Posterior vena cava (tissue), 2 donors: ENCODE measurements around the gene GNPTAB. TPM values are rescaled to one million over a fixed set of nuclear protein-coding genes. Genes with fewer than 3 reads are reported as not detected.
A peak's percentile ranks its signal among the peaks of the same experiment; 100 is the strongest.
"Not testable (repeated sequence)": the region's sequence is repeated elsewhere in the genome, so short reads cannot be mapped to it uniquely, and the experiment has no call there.

ENCODE experiments used
- DNase-seq: peaks from one replicate; pipeline ENCODE4 v3.0.0-alpha.2; 2020; ENCODE audit warnings: low spot score
- intact Hi-C, 2 donors: fragments of 100-400 bp; cut with DNase I; formaldehyde crosslinking; loops; one replicate each; pipeline versions ENCODE4 v1.14.1 to v1.14.2; 2022 to 2023
- long read RNA-seq, 2 donors: library from polyadenylated mRNA; unstranded; transcript quantifications; one replicate each; pipeline ENCODE4 v2.0.0, GENCODE V29; 2020 to 2021
- total RNA-seq, 2 donors: library from RNA; stranded (reverse); fragmentation: NEBNext Ultra II Directional; extraction: Animal tissue kit (Norgen Biotek cat#: 25700); gene quantifications; one replicate each; pipeline ENCODE4 v1.2.1, GENCODE V29; 2021
- donor health status: DM: yes; HTN: yes; CAD: no.
- donor health status: DM: yes; HTN: yes; CAD: no.

GNPTAB gene
- total RNA-seq = 10 to 100 TPM; 37.0 to 42.8 TPM
- long read RNA-seq, donor 1, full-length matches to known transcripts = 2 of 12 reads
- long read RNA-seq, donor 1, partial matches to known transcripts = 5 of 12 reads
- long read RNA-seq, donor 1, other reads (novel, unspliced or antisense) = 5 of 12 reads
- long read RNA-seq, donor 2, partial matches to known transcripts = 13 of 15 reads
- long read RNA-seq, donor 2, other reads (novel, unspliced or antisense) = 2 of 15 reads

DNA sequence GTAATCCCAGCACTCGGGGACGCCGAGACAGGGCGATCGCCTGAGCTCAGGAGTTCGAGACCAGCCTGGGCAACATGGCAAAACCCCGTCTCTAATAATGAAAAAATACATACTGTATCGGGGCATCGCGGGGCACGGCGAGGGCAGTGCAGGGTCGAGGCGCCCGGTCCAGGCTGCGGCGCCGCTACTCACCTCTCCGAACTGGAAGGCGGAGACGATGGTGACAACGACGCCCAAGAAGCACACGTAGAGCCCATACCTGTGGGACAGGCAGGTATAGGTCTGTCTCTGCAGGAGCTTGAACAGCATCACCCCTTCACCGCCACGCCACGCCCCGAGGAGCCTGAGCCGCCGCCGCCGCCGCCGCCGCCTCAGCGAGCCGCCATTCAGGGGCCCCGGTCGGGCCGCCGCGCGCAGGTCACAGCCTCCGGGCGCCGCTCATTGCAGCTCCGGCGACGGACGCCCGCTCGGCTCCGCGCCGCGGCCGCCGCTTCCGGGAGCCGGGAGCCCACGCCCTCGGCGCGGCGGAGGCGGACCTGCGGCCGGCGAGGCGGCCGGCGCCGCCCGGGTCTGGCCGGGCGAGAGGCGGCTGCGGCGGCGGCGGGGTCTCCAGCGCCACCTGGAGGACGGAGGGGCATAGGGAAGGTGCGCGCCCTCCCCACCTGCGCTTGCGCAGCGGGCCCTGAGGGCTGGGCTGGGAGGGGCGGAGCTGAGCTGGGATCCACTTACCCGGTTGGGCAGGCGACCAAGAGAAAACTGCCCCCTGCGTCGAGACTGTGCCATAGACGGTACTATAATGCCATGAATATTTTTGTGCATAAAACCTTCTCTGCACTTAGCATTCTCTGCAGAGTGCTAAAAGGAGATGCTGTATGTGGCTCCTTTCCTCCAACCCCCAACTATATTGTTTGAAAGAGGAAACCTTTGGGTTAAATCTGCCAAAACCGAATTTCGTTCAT, at the start of gene GNPTAB:
Gene GNPTAB (minus strand): TSS at position 593 of the 959 bp plus-strand sequence. CDS start 284 bp downstream, at position 309.
- intact Hi-C loops = loop anchor here (5.0 to 10.0 kb wide), 2 partner anchors 56 to 58 kb away; no protein-coding TSS in a partner anchor
- peak; percentile 98 for DNase-seq

DNA sequence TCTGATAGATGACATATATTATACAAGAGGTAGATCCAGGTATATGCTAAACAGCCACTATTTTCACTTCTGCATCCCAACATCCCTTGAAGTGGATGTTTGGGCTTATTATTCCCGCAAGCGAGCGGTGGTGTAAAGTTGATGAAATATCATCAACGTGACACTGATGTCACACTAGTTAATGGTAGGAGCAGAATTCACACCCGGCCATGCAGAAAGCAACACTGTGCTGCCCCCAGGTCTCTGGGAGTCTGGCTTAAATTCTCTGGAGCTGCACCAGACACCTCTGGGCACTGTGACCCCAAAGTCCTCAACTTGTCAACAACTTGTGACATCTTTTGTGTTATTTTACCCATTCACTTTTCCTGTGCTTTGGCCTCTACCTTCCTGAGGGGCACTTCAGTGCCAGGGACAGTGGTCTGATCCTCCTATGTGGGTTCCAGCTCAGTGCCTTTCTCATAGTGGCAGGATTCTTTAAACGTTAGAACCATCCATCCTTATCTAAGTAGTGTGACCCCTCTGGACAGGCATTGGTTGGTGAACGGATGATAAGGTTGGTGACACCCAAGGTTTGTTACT, 47.6 kb upstream of the GNPTAB start:
- intact Hi-C loops = no loop called here
- DNase-seq = no peak

DNA sequence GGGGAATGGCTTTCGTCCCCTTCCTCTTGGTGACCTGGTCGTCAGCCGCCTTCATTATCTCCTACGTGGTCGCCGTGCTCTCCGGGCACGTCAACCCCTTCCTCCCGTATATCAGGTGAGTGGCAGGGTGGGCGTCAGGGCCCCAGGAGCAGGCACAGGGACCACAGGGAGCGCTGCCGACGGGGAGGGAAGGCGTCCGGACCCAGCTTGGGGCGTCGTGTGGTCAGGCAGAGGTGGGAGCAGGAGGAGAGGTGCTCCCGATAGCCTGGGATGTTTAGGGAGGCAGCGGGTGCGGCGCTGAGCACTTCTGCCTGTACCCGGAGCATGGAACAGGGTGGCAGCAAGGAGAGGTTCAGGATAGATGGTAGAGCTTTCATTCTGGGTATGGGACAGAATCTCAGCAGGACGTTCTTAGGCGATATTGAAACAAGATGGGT, 47.1 kb upstream of the GNPTAB start:
- intact Hi-C loops = no loop called here
- DNase-seq = peak; percentile 81

DNA sequence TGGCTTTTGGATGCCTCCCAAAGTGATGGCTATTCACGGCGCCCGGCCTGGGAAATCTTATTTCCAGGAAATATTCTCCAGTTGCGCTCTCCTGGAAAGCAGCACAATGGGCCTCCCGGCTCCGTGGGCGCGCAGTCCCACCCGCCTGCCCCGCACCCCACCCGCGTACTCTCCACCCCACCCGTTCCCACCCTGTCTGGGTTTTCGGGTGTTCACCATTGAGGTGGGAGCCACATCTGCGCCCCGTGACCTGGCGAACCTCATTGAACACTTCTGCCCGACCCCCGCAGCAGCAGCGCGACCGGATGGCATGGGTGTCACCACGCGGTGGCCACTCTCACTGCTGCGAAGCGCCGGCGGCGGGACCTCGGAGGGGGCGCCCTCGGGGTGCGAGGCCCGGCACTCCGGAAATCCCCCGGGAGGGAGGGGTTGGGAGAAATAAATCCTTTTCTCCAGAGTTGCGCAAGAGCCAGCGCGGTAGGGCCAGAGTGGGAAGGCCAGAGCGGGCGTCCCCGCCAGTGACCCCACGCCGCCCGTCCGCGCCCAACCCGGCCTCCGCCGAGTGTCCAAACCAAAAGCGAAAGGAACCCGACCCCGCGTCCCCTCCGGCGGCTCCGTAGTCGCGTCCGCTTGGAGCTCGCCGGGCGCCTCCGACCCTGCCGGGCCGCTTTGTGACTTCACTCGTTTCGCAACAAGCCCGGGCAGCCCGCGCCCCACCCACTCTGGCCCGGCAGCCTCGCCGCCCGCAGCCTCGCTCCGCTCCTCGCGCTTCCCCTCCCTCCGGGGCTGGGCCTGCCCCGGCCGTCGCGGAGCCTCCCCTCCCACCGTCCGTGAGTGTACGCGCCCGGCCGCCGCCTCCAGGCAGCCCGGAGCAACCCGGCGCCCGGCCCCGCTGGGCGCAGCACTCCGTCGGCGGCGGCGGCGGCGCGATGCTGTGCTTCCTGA, 46.4 kb upstream of the GNPTAB start, which contains the start of gene DRAM1:
Gene DRAM1 (plus strand): TSS at position 720 of the 945 bp plus-strand sequence. CDS start 210 bp downstream, at position 930.
- intact Hi-C loops = no loop called here
- peak; percentile 98 for DNase-seq

DNA sequence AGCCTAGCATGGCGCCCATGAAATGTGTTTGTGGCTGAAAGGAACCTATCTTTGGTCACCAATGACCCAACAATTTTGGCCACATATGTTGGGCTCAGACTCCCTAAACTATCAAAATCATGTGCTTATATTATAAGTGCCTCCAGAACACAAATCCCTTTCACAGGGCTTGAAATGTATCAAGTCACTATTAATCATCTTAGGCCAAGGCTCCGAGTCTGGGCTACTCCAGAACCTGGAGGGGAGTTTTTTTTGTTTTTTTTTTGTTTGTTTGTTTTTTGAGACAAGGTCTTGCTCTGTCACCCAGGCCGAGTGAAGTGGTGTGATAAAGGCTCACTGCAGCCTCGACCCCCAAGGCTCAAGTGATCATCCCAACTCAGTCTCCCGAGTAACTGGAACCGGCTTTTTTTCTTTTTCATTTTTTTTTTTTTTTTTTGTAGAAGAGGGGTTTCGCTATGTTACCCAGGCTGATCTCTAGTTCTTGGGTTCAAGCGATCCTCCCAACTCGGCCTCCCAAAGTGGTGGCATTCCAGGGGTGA, 45.6 kb upstream of the GNPTAB start:
- intact Hi-C loops = no loop called here
- DNase-seq = no peak

DNA sequence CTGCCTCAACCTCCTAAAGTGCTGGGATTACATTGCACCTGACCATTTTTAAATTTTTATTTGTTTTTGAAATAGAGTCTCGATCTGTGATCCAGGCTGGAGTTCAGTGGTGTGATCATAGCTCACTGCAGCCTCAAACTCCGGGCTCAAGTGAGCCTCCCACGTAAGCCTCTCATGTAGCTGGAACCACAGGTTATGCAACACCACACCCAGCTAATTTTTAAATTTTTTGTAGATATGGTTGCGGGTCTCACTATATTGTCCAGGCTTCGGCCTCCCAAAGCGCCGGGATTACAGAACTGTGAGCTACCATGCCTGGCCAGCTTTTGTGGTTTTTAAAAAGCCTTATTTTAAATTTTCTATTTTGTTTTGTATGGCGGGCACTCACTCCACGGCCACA, 44.4 kb upstream of the GNPTAB start:
- no peak for DNase-seq
- intact Hi-C loops = no loop called here

DNA sequence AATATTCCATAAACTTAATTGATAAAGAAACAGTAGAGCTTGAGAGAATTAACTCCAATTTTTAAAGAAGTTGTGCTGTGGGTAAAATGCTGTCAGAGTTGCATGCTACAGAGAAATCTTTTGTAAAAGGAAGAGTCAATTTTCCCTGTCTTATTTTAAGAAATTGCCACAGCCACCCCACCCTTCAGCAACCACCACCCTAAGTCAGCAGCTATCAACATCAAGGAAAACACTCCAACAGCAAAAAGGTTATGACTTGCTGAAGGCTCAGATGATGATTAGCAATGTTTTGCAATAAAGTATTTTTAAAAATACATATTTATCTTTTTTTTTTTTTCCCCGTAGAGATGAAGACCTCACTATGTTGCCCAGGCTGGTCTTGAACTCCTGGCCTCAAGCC, 40.2 kb upstream of the GNPTAB start:
- intact Hi-C loops = no loop called here
- no peak for DNase-seq

DNA sequence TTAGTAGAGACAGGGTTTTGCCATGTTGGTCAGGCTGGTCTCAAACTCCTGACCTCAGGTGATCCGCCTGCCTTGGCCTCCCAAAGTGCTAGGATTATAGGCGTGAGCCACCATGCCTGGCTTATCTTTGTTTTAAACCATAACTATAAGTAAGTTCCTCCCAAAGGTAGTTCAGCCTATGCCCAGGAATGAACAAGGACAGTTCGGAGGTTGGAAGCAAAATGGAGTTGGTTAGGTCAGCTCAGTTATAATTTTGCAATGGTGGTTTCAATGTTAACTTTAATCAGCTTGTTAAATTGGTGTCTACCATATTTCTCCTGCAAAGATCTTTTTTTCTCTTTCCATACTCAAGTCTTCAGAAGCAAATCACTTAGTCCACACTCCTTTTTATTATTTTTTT, 36.9 kb upstream of the GNPTAB start:
- intact Hi-C loops, DNase-seq: not testable (repeated sequence)

DNA sequence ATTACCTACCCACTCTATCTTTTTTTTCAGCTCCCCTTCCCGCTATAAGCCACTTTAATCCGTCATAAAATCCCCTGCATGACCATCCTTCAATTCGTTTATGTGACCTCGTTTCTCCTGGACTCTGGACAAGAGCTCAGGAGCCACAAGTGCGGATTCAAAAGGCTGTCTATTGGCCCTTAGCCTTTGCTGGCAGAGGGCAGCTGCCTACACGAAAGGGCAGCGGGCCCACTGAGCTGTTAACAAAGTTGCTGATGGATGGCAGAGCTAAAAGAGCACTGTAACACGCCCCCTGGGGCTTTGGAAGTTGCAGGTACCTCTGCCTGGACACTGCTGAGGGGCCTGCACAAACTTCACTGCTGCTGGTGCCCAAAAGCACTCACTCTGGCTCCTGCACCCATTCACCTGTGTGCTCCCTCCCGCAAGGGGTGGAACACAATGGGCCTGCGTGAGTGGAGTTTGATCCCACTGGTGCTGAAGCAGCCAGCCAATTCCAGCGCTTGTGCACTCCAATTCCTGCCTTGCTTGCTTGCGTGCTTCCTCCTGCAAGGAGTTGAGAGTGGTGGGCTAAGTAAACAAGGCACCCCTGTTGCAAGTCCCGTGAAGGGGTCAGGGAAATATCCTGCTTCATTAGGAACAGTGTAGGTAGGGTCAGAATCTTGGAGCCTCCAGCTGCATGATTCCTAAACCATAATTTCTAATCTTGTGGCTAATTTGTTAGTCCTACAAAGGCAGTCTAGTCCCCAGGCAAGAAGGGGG, 36.0 kb upstream of the GNPTAB start:
- intact Hi-C loops = no loop called here
- DNase-seq = no peak

DNA sequence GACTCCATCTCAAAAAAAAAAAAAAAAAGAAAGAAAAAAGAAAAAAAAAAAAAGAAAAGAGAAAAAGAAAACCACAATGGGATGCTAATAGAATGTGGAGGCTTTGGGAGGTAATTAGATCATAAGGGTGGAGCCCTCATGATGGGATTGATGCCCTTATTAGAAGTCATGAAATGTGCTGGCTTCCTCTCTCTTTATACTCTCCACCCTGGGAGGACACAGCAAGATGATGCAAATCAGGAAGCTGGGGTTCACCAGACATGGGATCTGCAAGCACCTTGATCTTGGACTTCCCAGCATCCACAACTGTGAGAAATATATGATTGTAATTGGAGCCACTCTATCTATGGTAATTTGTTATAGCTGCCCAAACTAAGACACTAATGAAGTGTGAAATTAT, 33.2 kb upstream of the GNPTAB start:
- DNase-seq = no peak
- intact Hi-C loops = loop anchor here in 1 of 2 donors (2.0 kb wide), 1 partner anchor 33 kb away; no protein-coding TSS in a partner anchor

DNA sequence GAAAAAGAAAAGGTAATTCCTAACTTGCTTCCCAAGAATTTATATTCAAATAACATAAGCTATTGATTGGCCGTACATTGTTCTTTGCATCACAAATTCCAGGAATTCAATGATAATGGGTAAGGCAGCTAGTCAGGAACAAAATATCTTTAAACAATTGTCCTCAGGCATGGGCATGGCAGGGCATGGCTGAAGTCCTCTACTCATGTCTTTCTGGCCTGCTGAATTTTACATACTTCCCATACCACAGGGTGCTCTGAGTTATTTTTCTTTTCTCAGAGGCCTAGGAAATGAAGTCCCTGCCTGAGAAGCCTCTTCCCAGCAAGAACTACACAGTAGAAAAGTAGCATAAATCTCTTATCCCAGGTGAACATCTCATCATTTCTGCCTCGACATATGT, 31.5 kb upstream of the GNPTAB start:
- intact Hi-C loops = no loop called here

DNA sequence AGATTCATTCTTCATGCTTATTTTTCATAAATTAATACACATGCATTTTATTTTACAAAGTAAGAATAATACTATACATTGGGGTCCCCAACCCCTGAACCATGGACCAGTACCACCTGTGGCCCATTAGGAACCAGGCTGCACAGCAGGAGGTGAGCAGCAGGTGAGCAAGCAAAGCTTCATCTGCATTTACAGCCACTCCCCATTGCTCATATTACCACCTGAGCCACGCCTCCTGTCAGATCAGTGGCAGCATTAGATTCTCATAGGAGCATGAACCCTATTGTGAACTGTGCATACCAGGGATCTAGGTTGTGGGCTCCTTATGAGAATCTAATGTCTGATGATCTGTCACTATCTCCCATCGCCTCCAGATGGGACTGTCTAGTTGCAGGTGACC, 30.9 kb upstream of the GNPTAB start:
- intact Hi-C loops, DNase-seq: not testable (repeated sequence)

More for the DNA sequence above, 31.5 kb upstream of the GNPTAB start:
- DNase-seq = no peak

DNA sequence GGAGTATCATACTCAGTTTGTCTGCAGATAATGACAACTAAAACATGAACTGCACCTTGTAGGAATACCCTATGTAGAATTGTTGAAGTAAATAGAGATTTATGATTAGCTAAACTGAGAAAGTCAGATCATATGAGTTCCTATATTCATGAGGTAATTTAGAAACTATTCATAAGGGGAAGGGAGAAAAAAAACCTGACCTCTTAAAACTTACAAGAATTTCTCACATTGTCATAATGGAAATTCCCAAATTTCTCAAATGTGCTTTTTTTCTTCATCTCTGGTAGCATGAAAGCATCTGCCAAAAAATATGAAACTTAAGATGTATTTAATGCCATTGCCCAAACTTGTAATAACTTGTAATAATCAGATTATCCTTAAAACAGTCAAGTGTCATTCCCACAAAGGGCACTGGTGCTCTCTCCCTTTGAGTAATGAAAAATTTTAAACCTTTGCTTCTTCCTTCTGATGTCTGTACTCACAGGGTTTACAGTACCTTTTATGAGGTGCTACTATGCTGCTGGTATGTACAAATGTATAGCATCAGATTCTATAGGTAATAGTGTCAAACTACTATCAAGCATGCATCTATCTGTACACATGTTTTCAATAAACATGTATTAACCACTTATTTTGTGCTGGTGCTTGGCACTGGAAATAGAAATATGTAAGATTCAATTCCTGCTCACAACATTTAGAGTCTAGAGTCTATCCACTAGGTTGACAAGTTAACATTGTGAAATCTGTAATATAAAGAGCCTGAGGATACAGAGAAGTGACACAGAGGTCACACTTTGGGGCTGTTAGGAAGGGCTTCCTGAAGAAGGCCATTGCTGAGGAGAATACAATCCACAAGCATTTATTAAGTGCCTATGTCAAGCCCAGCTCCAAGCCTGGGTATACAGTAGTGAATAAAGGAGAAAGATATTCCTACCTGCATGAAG, 29.2 kb upstream of the GNPTAB start:
- intact Hi-C loops = no loop called here

DNA sequence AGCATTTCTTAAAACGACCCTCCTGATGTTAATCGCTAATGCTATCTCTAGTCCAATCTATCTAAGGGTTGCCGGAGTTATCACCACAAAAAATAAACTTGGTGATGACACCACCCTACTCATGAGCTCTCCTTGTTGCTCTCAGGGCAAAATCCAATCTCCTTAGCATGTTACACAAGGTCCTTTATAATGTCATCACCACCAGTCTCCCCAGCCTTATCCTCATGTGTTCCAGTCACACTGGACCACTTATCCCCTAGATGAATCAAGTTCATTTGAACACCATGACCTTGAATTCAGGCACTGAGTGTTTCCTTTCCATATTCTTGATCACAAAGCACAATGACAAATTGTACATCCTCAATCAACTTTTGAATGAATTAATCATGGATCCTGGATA, 27.6 kb upstream of the GNPTAB start:
- no peak for DNase-seq
- intact Hi-C loops = no loop called here

More for the DNA sequence above, 29.2 kb upstream of the GNPTAB start:
- DNase-seq = no peak

DNA sequence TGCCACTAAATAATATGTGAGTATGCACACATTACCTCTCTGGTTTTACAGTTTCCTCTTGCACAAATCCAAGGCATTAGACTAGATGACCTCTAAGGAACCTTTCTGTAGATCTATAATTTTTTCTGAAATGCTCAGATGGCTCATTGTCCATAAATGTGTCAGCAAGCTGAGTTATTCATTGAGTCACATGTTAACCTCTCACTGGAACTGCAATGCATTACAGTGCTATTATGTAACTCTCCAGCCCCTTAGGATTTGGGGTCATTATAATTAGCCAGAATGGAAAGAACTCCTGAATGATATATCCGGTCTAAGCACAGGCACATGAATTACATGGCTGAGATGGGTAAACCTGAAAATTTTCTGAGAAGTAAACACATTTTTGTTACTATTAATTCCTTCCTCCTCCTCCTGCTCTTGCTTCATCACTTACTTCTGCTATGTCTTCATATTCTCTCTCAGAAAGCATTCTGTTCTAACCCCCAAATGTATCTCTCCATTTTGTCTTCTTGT, 26.3 kb upstream of the GNPTAB start:
- no peak for DNase-seq
- intact Hi-C loops = no loop called here

DNA sequence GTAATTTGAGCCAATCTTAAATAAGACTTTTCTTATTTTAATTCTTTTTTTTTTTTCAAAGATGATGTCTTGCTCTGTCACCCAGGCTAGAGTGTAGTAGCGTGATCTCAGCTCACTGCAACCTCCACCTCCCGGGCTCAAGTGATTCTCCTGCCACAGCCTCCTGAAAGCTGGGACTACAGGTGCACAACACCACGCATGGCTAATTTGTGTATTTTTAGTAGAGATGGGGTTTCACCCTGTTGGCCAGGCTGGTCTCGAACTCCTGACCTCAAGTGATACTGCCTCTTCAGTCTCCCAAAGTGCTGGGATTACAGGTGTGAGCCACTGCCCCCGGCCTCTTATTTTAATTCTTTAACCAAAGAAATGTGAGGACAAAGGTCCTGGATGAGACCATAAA, 25.9 kb upstream of the GNPTAB start:
- intact Hi-C loops = not testable (repeated sequence)

More for the DNA sequence above, 25.9 kb upstream of the GNPTAB start:
- DNase-seq = not testable (repeated sequence)
